Measurements from ENCODE around the gene FLG2.

- TF ChIP-seq CTCF (IDR thresholded peaks at IDR 0.05): no peak
- TF ChIP-seq POLR2AphosphoS5 (IDR thresholded peaks at IDR 0.05): no peak
- no peak for TF ChIP-seq EP300 (IDR thresholded peaks at IDR 0.05)
- no peak for TF ChIP-seq POLR2A (IDR thresholded peaks at IDR 0.05)
These were observed 16.8 kb downstream of the FLG2 start for GRCh38 chr1:152343006-152343405.

Measured in upper lobe of left lung (tissue), 4 donors.